Epithelial cell of esophagus (primary cell): Measurements from ENCODE around the gene PRKAG3.

Source experiments
- DNase-seq: peaks from one replicate; pipeline ENCODE4 v3.0.0; 2010; ENCODE audit warnings: low read depth
- H3K4me3 ChIP-seq: 2 replicates; pipeline ENCODE4 v1.5.1; 2011; ENCODE audit warnings: mild to moderate bottlenecking, low read length, control low read depth
- TF ChIP-seq, protein P1 (sequence below): IDR thresholded peaks from 2 replicates; pipeline ENCODE4 v1.5.1; 2011; ENCODE audit warnings: low read depth, mild to moderate bottlenecking, low read length, control low read depth, inconsistent platforms; ENCODE audit not compliant: insufficient read depth; ENCODE audit errors: missing control alignments

Gene PRKAG3

GRCh38 chr2:218871345-218872302 lies 40.0 kb upstream of the PRKAG3 start:
- no peak for DNase-seq
- no peak overlapping the region for H3K4me3 ChIP-seq
- TF ChIP-seq, protein P1, sequence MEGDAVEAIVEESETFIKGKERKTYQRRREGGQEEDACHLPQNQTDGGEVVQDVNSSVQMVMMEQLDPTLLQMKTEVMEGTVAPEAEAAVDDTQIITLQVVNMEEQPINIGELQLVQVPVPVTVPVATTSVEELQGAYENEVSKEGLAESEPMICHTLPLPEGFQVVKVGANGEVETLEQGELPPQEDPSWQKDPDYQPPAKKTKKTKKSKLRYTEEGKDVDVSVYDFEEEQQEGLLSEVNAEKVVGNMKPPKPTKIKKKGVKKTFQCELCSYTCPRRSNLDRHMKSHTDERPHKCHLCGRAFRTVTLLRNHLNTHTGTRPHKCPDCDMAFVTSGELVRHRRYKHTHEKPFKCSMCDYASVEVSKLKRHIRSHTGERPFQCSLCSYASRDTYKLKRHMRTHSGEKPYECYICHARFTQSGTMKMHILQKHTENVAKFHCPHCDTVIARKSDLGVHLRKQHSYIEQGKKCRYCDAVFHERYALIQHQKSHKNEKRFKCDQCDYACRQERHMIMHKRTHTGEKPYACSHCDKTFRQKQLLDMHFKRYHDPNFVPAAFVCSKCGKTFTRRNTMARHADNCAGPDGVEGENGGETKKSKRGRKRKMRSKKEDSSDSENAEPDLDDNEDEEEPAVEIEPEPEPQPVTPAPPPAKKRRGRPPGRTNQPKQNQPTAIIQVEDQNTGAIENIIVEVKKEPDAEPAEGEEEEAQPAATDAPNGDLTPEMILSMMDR = no peak

DNA sequence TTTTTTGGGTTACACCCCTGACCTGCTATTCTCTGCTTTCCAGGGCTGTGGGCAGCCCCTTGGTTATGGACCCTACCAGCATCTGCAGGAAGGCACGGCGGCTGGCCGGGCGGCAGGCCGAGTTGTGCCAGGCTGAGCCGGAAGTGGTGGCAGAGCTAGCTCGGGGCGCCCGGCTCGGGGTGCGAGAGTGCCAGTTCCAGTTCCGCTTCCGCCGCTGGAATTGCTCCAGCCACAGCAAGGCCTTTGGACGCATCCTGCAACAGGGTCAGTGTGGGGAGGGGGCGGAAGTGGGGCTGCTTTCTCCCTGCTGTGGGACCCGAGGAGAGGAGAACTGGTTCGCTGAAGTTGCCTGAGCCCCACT lies 39.4 kb upstream of the PRKAG3 start:
- TF ChIP-seq, protein P1 = no peak
- no peak for DNase-seq
- no peak overlapping the region for H3K4me3 ChIP-seq

GRCh38 chr2:218869064-218869463 lies 37.5 kb upstream of the PRKAG3 start:
- TF ChIP-seq, protein P1 = no peak
- no peak for DNase-seq
- H3K4me3 ChIP-seq = no peak overlapping the region

DNA sequence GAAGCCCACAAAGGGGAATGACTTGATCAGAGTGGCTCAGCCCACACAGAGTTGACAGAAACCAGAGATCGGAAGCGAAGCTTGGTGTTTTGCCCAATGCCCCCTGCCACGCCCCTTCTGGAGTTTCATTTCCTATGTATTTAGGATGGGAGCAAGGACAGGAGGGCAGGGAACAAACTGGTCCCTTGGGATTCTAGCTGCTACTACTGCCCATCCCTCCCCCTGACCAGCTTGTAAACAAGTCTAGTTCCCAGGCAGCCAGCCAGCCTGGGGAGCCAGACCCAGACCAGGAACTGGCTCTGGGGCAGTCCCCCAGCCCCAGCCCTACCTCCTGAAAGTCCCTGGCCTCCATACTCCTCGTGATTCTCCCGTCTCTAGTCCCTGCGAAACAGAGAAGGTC lies 36.3 kb upstream of the PRKAG3 start:
- H3K4me3 ChIP-seq = no peak overlapping the region
- TF ChIP-seq, protein P1 = no peak
- DNase-seq = no peak

GRCh38 chr2:218865999-218866398 lies 34.4 kb upstream of the PRKAG3 start:
- DNase-seq = no peak
- no peak overlapping the region for H3K4me3 ChIP-seq
- TF ChIP-seq, protein P1 = no peak

GRCh38 chr2:218865396-218865795 lies 33.8 kb upstream of the PRKAG3 start:
- no peak for DNase-seq
- H3K4me3 ChIP-seq = no peak overlapping the region
- TF ChIP-seq, protein P1 = no peak
